OCI-M2 (cell line): Measurements from ENCODE around the gene MTMR11.
"Not testable (repeated sequence)": the region's sequence is repeated elsewhere in the genome, so short reads cannot be mapped to it uniquely, and the experiment has no call there.

Experiments used
- DNase-seq: peaks from one replicate; lab custom pipeline; 2025; ENCODE audit not compliant: unreplicated experiment; lab: John Stamatoyannopoulos, UW

Gene MTMR11

GRCh38 chr1:149903836-149904491 is 32.7 kb downstream of the MTMR11 start:
- no peak for DNase-seq

- peak; percentile 77 for DNase-seq
Observed at GRCh38 chr1:149899460-149900284, 37.0 kb downstream of the MTMR11 start, which contains the start of gene BOLA1. BOLA1 (plus strand) TSS chr1:149899568; CDS start chr1:149900060, 492 bp downstream.

GRCh38 chr1:149896575-149896974 is 40.1 kb downstream of the MTMR11 start:
- DNase-seq, result no peak

GRCh38 chr1:149888999-149889289 is 47.7 kb downstream of the MTMR11 start:
- no peak for DNase-seq

GRCh38 chr1:149888247-149888998 is 48.3 kb downstream of the MTMR11 start:
- peak; percentile 89 for DNase-seq

GRCh38 chr1:149887456-149888246 is 49.0 kb downstream of the MTMR11 start:
- peak; percentile 89 for DNase-seq

GRCh38 chr1:149887196-149887455 is 49.6 kb downstream of the MTMR11 start:
- DNase-seq, result not testable (repeated sequence)

GRCh38 chr1:149886396-149887195 is 50.1 kb downstream of the MTMR11 start:
- peak; percentile 98 for DNase-seq

GRCh38 chr1:149886121-149886395 is 50.6 kb downstream of the MTMR11 start:
- DNase-seq, result not testable (repeated sequence)

- no peak for DNase-seq
Observed at GRCh38 chr1:149885339-149886120, 51.1 kb downstream of the MTMR11 start.

GRCh38 chr1:149884433-149885338 is 52.0 kb downstream of the MTMR11 start:
- DNase-seq, result peak; percentile 49

GRCh38 chr1:149883598-149884247 is 53.0 kb downstream of the MTMR11 start:
- no peak for DNase-seq

GRCh38 chr1:149881876-149882275 is 54.8 kb downstream of the MTMR11 start:
- DNase-seq, result no peak

GRCh38 chr1:149879556-149879955 is 57.1 kb downstream of the MTMR11 start:
- no peak for DNase-seq
